ENCODE results near the gene TRPM2. TPM values are rescaled to one million over a fixed set of nuclear protein-coding genes. Genes with fewer than 3 reads are reported as not detected.

Gene TRPM2
- total and polyA plus RNA-seq, 2 of the 13 experiments (the other 11 are each of a cell fraction or from before 2014, with no cell fraction given): 0.07 to 0.20 TPM

- TF ChIP-seq ZNF570 (CRISPR knock-in tag; IDR thresholded peaks at IDR 0.05; ENCODE audit: borderline replicate concordance): no peak
- TF ChIP-seq NFE2L1 (CRISPR knock-in tag; IDR thresholded peaks at IDR 0.05; ENCODE audit: borderline replicate concordance): no peak
- no peak; the same call in 1 of the 2 replicates for TF ChIP-seq ZNF678 (CRISPR knock-in tag; IDR thresholded peaks at IDR 0.05)
These were observed 102.9 kb downstream of the TRPM2 start (continued) for GRCh38 chr21:44456214-44456914.

- no peak for DNase-seq (ENCODE audit: low spot score)
- H3K9ac ChIP-seq (ENCODE audit: insufficient read depth, low read depth, low read length): peak overlapping the region; percentile 42
- no peak for ATAC-seq
- no peaks in the 10 kb centered on the region; a peak in 1 of 5 replicates for H3K27me3 ChIP-seq (ENCODE audit: control insufficient read depth in 1 of 2, insufficient read depth in 2 of 2, low read length in 2 of 2)
- ChIA-PET POLR2A (interaction anchor here (0.6 to 4.9 kb wide), 11 partner anchors 8 to 416 kb away, joined by 3 to 115 read pairs (median 5); partner anchors contain the start of genes CFAP410, PTTG1IP and UBE2G2), CTCF (ENCODE audit: low intra/inter-chr PET ratio, low total read pairs) (no interaction called here)
- no TSS peak for BruUV-seq (replicated peaks)
- peak overlapping the region; percentile 74 for H3K4me2 ChIP-seq (ENCODE audit: low read depth, low read length)
- H3K27ac ChIP-seq (ENCODE audit: extremely low read length, insufficient read depth, low read length): peak overlapping the region; percentile 85
- H3K79me2 ChIP-seq (ENCODE audit: insufficient read depth, low read length): peaks cover 18% of the 10 kb centered on the region
- no peaks in the 10 kb centered on the region; a peak in 2 of 5 replicates for H3K36me3 ChIP-seq (replicated peaks in 1 of 2; ENCODE audit: control insufficient read depth in 1 of 2, insufficient read depth in 2 of 2, low read length in 2 of 2)
- intact Hi-C loops (cut with micrococcal nuclease; ENCODE audit: unreplicated experiment) (loop anchor here (5.0 kb wide), 1 partner anchor 120 kb away; the partner anchor contains the start of gene CFAP410), in situ Hi-C loops (cut with HindIII; ENCODE audit: extremely low pct_ligation_motif_present, low pct_unique_long_range_greater_than_20kb) (no loop called here)
- no peaks in the 10 kb centered on the region for H3K9me3 ChIP-seq (ENCODE audit: low read length)
- no peak overlapping the region for H2AFZ ChIP-seq (ENCODE audit: low read length)
- peaks cover 68% of the 10 kb centered on the region for H3K4me1 ChIP-seq (ENCODE audit: insufficient read depth, low read length)
- 71% methylated on average over 21 of the region's 44 CpGs for WGBS (ENCODE audit: low lambda C conversion rate)
- peak overlapping the region in 2 of 3 experiments; percentile 14 to 75; a peak in 2 of 6 replicates for H3K4me3 ChIP-seq (replicated peaks in 1 of 3; ENCODE audit: insufficient read depth in 1 of 3, low read depth in 2 of 3, low read length in 3 of 3)
- H4K20me1 ChIP-seq (ENCODE audit: insufficient read depth, low read length): no peaks in the 10 kb centered on the region
- no peak for FAIRE-seq
- no peak for TF ChIP-seq ZNF616 (CRISPR knock-in tag; IDR thresholded peaks at IDR 0.05; ENCODE audit: low read depth)
- TF ChIP-seq ZNF678 (CRISPR knock-in tag; IDR thresholded peaks at IDR 0.05): no peak
- TF ChIP-seq CAMTA2 (CRISPR knock-in tag; IDR thresholded peaks at IDR 0.05; ENCODE audit: borderline replicate concordance): peak; percentile 62; the same call in 1 of the 2 replicates
- no peak for TF ChIP-seq ZSCAN29 (CRISPR knock-in tag; conservative IDR thresholded peaks at IDR 0.05)
- TF ChIP-seq ZNF512B (CRISPR knock-in tag; IDR thresholded peaks at IDR 0.05; ENCODE audit: borderline replicate concordance): no peak
- peak; percentile 14; the same call in 1 of the 2 replicates for TF ChIP-seq BRD4 (CRISPR knock-in tag; IDR thresholded peaks at IDR 0.05)
- no peak for TF ChIP-seq SRY (CRISPR knock-in tag; IDR thresholded peaks at IDR 0.05)
- TF ChIP-seq AGO2 (optimal IDR thresholded peaks at IDR 0.05; ENCODE audit: low read depth, low read length): peak; percentile 34
- TF ChIP-seq TRIM24 (CRISPR knock-in tag; IDR thresholded peaks at IDR 0.05): no peak
- no peak for TF ChIP-seq ZXDC (CRISPR knock-in tag; IDR thresholded peaks at IDR 0.05)
- no peak for TF ChIP-seq MNT (IDR thresholded peaks at IDR 0.05)
These were observed 103.7 kb downstream of the TRPM2 start for GRCh38 chr21:44456915-44457736.

Data from HepG2 (cell line).